Thyroid gland (tissue), 4 donors: ENCODE measurements around the gene CFC1B.
"Not testable (repeated sequence)": the region's sequence is repeated elsewhere in the genome, so short reads cannot be mapped to it uniquely, and the experiment has no call there.

Experiments used
- CTCF ChIP-seq, 6 experiments: fragments of 200-600 bp in 3 of 6; fragments of 450-650 bp in 3 of 6; sonication (generic) in 3 of 6; IDR thresholded peaks; one replicate each; pipeline ENCODE4 v1.5.1; 2016 to 2019; ENCODE audit warnings: antibody characterized with exemption in 6 of 6, mild to moderate bottlenecking in 2 of 6, inconsistent platforms in 1 of 6, moderate library complexity in 1 of 6
- POLR2A ChIP-seq, 2 donors: fragments of 450-650 bp; IDR thresholded peaks; one replicate each; pipeline ENCODE4 v1.6.1; 2017; ENCODE audit warnings: antibody characterized with exemption in 2 of 2, mild to moderate bottlenecking in 2 of 2, moderate library complexity in 1 of 2

GRCh38 chr2:130510807-130511746, 9.9 kb upstream of the CFC1B start:
- not testable (repeated sequence) for TF ChIP-seq POLR2A, CTCF (IDR thresholded peaks at IDR 0.05)
